ENCODE measurements around the gene PDGFD.

DNA sequence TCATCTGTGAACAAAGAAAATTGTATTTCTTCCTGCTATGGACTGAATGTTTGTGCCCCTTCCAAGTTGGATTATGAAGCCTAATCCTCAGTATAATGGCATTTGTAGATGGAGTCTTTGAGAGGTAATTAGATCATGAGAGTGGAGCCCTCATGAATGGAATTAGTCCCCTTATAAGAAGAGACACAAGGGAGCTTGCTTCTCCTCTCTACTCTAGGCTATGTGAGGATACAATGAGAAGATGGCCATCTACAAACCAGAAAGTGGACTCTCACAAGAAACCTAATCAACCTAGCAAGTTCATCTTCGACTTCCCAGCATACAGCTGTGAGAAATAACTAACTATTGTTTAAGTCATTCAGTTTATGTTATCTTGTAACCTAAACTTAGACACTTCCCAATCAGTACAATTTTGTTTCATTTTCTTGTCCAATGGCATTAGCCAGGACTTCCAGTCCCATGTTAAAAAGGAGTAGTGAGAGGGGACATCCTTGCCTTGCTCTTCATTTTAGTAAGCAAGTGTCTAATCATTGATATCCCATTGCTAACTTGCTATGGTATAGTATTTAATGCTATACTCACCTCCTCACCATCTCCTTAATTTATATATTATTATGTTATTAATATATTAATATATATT is 45.7 kb downstream of the PDGFD start:
- TF ChIP-seq POLR2A (IDR thresholded peaks at IDR 0.05), result no peak
- TF ChIP-seq, protein P1, sequence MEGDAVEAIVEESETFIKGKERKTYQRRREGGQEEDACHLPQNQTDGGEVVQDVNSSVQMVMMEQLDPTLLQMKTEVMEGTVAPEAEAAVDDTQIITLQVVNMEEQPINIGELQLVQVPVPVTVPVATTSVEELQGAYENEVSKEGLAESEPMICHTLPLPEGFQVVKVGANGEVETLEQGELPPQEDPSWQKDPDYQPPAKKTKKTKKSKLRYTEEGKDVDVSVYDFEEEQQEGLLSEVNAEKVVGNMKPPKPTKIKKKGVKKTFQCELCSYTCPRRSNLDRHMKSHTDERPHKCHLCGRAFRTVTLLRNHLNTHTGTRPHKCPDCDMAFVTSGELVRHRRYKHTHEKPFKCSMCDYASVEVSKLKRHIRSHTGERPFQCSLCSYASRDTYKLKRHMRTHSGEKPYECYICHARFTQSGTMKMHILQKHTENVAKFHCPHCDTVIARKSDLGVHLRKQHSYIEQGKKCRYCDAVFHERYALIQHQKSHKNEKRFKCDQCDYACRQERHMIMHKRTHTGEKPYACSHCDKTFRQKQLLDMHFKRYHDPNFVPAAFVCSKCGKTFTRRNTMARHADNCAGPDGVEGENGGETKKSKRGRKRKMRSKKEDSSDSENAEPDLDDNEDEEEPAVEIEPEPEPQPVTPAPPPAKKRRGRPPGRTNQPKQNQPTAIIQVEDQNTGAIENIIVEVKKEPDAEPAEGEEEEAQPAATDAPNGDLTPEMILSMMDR (IDR thresholded peaks at IDR 0.05), result no peak
